K562 (cell line): ENCODE data around the gene NUAK1. TPM values are rescaled to one million over a fixed set of nuclear protein-coding genes. Genes with fewer than 3 reads are reported as not detected.
A peak's percentile ranks its signal among the peaks of the same experiment; 100 is the strongest.

ENCODE experiments used
- ATAC-seq: fragments of 200-7000 bp; cut with Tn5 transposase; 3 replicates; pipeline ENCODE4 v1.9.1; 2020; ENCODE audit warnings: moderate library complexity
- BruUV-seq: library from RNA; stranded (reverse); fragments of 400-500 nt; replicated peaks from 2 replicates; lab custom pipeline; 2021; lab: Mats Ljungman, UMichigan
- CTCF ChIA-PET: fragments of 300-600 bp; formaldehyde crosslinking; extraction: SDS; loops from one replicate; lab custom pipeline; 2021; ENCODE audit warnings: low intra/inter-chr PET ratio; lab: Yijun Ruan, JAX
- POLR2A ChIA-PET: fragments of 300-600, 350-650 bp; sonication (Branson Sonifier 250); formaldehyde crosslinking; extraction: SDS; loops from one replicate; lab custom pipeline; 2021; ENCODE audit warnings: antibody characterized with exemption, inconsistent platforms; lab: Yijun Ruan, JAX
- DNase-seq, 4 experiments: peaks; one replicate each; pipeline versions ENCODE4 v3.0.0 to v3.0.0-alpha.2; 2011 to 2018; ENCODE audit warnings: low spot score in 3 of 4, mixed read lengths in 3 of 4; ENCODE audit errors: extremely low read depth in 1 of 4
- FAIRE-seq: peaks from 2 replicates; lab custom pipeline; 2011; peaks lifted over from hg19 to GRCh38; lab: Jason Lieb, UNC
- H2AFZ ChIP-seq: 2 replicates; pipeline ENCODE4 v1.6.0; 2011; ENCODE audit warnings: low read depth, low read length, control low read depth, inconsistent platforms
- H3K27ac ChIP-seq: fragments of 200-600 bp; 3 replicates; pipeline ENCODE4 v1.8.0; 2011; ENCODE audit warnings: low read depth, mild to moderate bottlenecking, control low read depth, inconsistent platforms, low read length, moderate library complexity, mixed read lengths; ENCODE audit errors: extremely low read depth
- H3K27me3 ChIP-seq, 2 experiments: fragments of 300-600 bp in 1 of 2; 2 replicates in 1 of 2; 3 replicates in 1 of 2; pipeline versions ENCODE4 v1.6.0 to v1.8.0; 2011; ENCODE audit warnings: inconsistent platforms in 2 of 2, low read length in 2 of 2, mild to moderate bottlenecking in 1 of 2, mixed read lengths in 1 of 2, moderate library complexity in 1 of 2; ENCODE audit not compliant: control insufficient read depth in 2 of 2, insufficient read depth in 2 of 2
- H3K36me3 ChIP-seq: fragments of 300-600 bp; 3 replicates; pipeline ENCODE4 v1.8.0; 2011; ENCODE audit warnings: mild to moderate bottlenecking, low read length, inconsistent platforms; ENCODE audit not compliant: control insufficient read depth, insufficient read depth
- H3K4me1 ChIP-seq, 2 experiments: fragments of 200-600 bp in 1 of 2; replicated peaks in 1 of 2; 2 replicates in 1 of 2; 3 replicates in 1 of 2; pipeline versions ENCODE4 v1.5.1 to v1.8.0; 2011; ENCODE audit warnings: inconsistent platforms in 2 of 2, low read length in 2 of 2, mild to moderate bottlenecking in 1 of 2, mixed read lengths in 1 of 2, moderate library complexity in 1 of 2; ENCODE audit not compliant: control insufficient read depth in 2 of 2, insufficient read depth in 2 of 2
- H3K4me2 ChIP-seq: 2 replicates; pipeline ENCODE4 v1.6.1; 2011; ENCODE audit warnings: low read length, control low read depth, inconsistent platforms, mixed read lengths; ENCODE audit not compliant: insufficient read depth
- H3K4me3 ChIP-seq: fragments of 200-600 bp; sonication (generic), shearing (Covaris generic); 2 replicates; pipeline ENCODE4 v1.5.1; 2016; ENCODE audit warnings: control low read depth, inconsistent platforms
- H3K79me2 ChIP-seq: fragments of 200-600 bp; 3 replicates; pipeline ENCODE4 v1.8.0; 2011; ENCODE audit warnings: low read length, inconsistent platforms; ENCODE audit not compliant: control insufficient read depth, insufficient read depth
- H3K9ac ChIP-seq, 2 experiments: 2 replicates each; pipeline versions ENCODE4 v1.6.0 to v1.6.1; 2011; ENCODE audit warnings: low read depth in 2 of 2, low read length in 2 of 2, control low read depth in 1 of 2, inconsistent platforms in 1 of 2, mild to moderate bottlenecking in 1 of 2, mixed read lengths in 1 of 2; ENCODE audit not compliant: insufficient read depth in 1 of 2
- H3K9me1 ChIP-seq: one replicate; pipeline ENCODE4 v1.6.0; 2011; ENCODE audit warnings: inconsistent platforms, mild to moderate bottlenecking, low read length, moderate library complexity; ENCODE audit not compliant: control insufficient read depth, insufficient read depth
- H3K9me3 ChIP-seq: replicated peaks from 2 replicates; pipeline ENCODE4 v1.5.1; 2011; ENCODE audit warnings: low read depth, low read length, inconsistent platforms; ENCODE audit not compliant: control insufficient read depth, insufficient read depth
- H4K20me1 ChIP-seq: replicated peaks from 2 replicates; pipeline ENCODE4 v1.6.1; 2011; ENCODE audit warnings: low read length, inconsistent platforms, mixed read lengths; ENCODE audit not compliant: control insufficient read depth, insufficient read depth
- ATF7 ChIP-seq: fragments of 450-650 bp; IDR thresholded peaks from 2 replicates; pipeline ENCODE4 v1.7.1; 2014; ENCODE audit warnings: mild to moderate bottlenecking, moderate library complexity
- CEBPB ChIP-seq: fragments of 450-650 bp; IDR thresholded peaks from 2 replicates; pipeline ENCODE4 v1.6.1; 2016; ENCODE audit warnings: missing genetic modification characterization, missing compliant biosample characterization
- CEBPG ChIP-seq, 3 experiments: fragments of 200-800 bp in 1 of 3; sonication (Bioruptor generic) in 1 of 3; sonication (generic) in 1 of 3; formaldehyde crosslinking in 1 of 3; IDR thresholded peaks in 2 of 3; conservative IDR thresholded peaks in 1 of 3; 2 replicates each; pipeline versions ENCODE4 v1.6.1 to v1.8.0; 2016 to 2022; ENCODE audit warnings: missing compliant biosample characterization in 2 of 3, missing genetic modification characterization in 2 of 3, mild to moderate bottlenecking in 1 of 3, missing genetic modification reagents in 1 of 3
- GATAD2B ChIP-seq: fragments of 450-650 bp; IDR thresholded peaks from 2 replicates; pipeline ENCODE4 v1.6.1; 2017; ENCODE audit warnings: mild to moderate bottlenecking, borderline replicate concordance
- NFRKB ChIP-seq: fragments of 450-650 bp; IDR thresholded peaks from 2 replicates; pipeline ENCODE4 v1.6.1; 2016; ENCODE audit warnings: low read depth
- NR4A1 ChIP-seq, 2 experiments: fragments of 250-450 bp in 1 of 2; fragments of 450-650 bp in 1 of 2; sonication (Bioruptor Pico) in 1 of 2; IDR thresholded peaks; 2 replicates each; pipeline versions ENCODE4 v1.4.0 to v1.6.1; 2016 to 2020; ENCODE audit warnings: mild to moderate bottlenecking in 2 of 2, missing compliant biosample characterization in 1 of 2, missing genetic modification characterization in 1 of 2, moderate library complexity in 1 of 2
- RFX1 ChIP-seq: fragments of 450-650 bp; IDR thresholded peaks from 2 replicates; pipeline ENCODE4 v1.6.1; 2016; ENCODE audit warnings: mild to moderate bottlenecking, moderate library complexity
- TCF3 ChIP-seq: sonication (generic); formaldehyde crosslinking; IDR thresholded peaks from 2 replicates; pipeline ENCODE4 v1.4.0; 2020; ENCODE audit warnings: mild to moderate bottlenecking, missing genetic modification reagents
- ZFP1 ChIP-seq: fragments of 450-650 bp; formaldehyde crosslinking; IDR thresholded peaks from 2 replicates; pipeline ENCODE4 v1.4.0; 2020; ENCODE audit warnings: mild to moderate bottlenecking, mixed read lengths
- WGBS: fragments of 100-300 bp; shearing (Covaris generic); methylation state at CpG from one replicate; pipeline ENCODE4 v1.1.6; 2016; ENCODE audit warnings: low coverage, mixed read lengths; ENCODE audit not compliant: insufficient coverage; ENCODE audit errors: missing lambda C conversion rate; 5-methylcytosine and 5-hydroxymethylcytosine counted together
- in situ Hi-C: fragments of 300-500 bp; cut with MboI; formaldehyde crosslinking; loops from 4 replicates; pipeline ENCODE4 v1.15.0; 2018; ENCODE audit warnings: inconsistent platforms, mixed read lengths
- intact Hi-C: fragments of 100-400 bp; cut with micrococcal nuclease; formaldehyde crosslinking; loops from 2 replicates; pipeline ENCODE4 v1.14.2; 2022
- polyA plus RNA-seq, 8 experiments: library from polyadenylated mRNA; depleted of rRNA in 4 of 8; stranded (reverse) in 5 of 8; unstranded in 3 of 8; fragments of >200 nt; fragmentation: Nextera tagmentation in 2 of 8; fragmentation: Illumina TruSeq in 1 of 8; extraction: Ambion mirVana in 2 of 8; extraction: Trizol in 1 of 8; gene quantifications; 2 replicates each; pipeline versions ENCODE4 v1.2.1 to v1.2.3, GENCODE V29; 2011 to 2014; ENCODE audit warnings: inconsistent platforms in 1 of 8, missing spikeins in 1 of 8
- total RNA-seq, 7 experiments: library from RNA; depleted of rRNA in 6 of 7; stranded (reverse); fragments of >200 nt in 6 of 7; fragmentation: Illumina TruSeq in 2 of 7; extraction: Trizol in 2 of 7; gene quantifications; 2 replicates each; pipeline versions ENCODE4 v1.2.1 to v1.2.3, GENCODE V29; 2011 to 2021; ENCODE audit warnings: low replicate concordance in 1 of 7
- TF ChIP-seq, protein P1 (sequence below), 2 experiments: fragments of 450-650 bp in 1 of 2; sonication (generic) in 1 of 2; formaldehyde crosslinking in 1 of 2; IDR thresholded peaks in 1 of 2; conservative IDR thresholded peaks in 1 of 2; 2 replicates each; pipeline versions ENCODE4 v1.6.1 to v1.8.1; 2016 to 2023; ENCODE audit warnings: mild to moderate bottlenecking in 2 of 2, moderate library complexity in 2 of 2, inconsistent platforms in 1 of 2, missing genetic modification reagents in 1 of 2
- TF ChIP-seq, protein P2 (sequence below): fragments of 450-650 bp; formaldehyde crosslinking; IDR thresholded peaks from 2 replicates; pipeline ENCODE4 v1.4.0; 2022; ENCODE audit warnings: mild to moderate bottlenecking, moderate library complexity

NUAK1 gene
- total and polyA plus RNA-seq, 9 of the 15 experiments (the other 6 are each of a cell fraction or from before 2014, with no cell fraction given) = 0.02 TPM; not detected in 8

DNA sequence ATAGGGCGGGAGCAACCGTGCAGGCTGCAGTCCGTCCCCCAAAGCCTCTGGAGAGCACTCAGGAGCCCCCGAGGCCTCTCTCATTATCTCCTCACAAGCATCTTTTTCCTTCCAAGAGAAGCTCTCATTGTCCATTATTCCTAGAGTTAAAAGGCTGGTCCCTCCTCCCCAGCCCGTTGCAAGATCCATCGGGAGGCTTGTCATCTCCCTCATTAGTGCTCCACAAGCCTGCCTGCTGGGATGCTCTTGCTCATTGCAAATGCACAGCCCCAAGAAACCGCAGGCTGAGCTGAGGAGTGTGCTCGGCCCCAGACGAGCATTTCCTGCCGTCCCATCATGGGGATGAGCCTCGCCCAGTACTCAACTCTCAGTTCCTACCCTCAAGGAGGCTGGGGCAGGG is 23.3 kb downstream of the NUAK1 start:
- intact Hi-C loops (no loop called here), in situ Hi-C loops (no loop called here)
- FAIRE-seq (no peak), ATAC-seq (no peak)
- POLR2A ChIA-PET = interaction anchor here (0.8 kb wide), 1 partner anchor 20 kb away, joined by 3 read pairs; no protein-coding TSS in a partner anchor
- Histone ChIP-seq H3K9ac (no peak overlapping the region), H2AFZ (no peak overlapping the region), H3K9me1 (no peaks in the 10 kb centered on the region), H4K20me1 (no peaks in the 10 kb centered on the region; the same call in 1 of the 2 replicates)
- no peak for TF ChIP-seq NFRKB
- no peak for TF ChIP-seq GATAD2B
- TF ChIP-seq, all 486 proteins: peak for 0
- WGBS = 3% methylated on average over 11 of the region's 11 CpGs
- no peak overlapping the region for H3K27ac ChIP-seq
- no peaks in the 10 kb centered on the region for H3K4me1 ChIP-seq
- no peaks in the 10 kb centered on the region for H3K79me2 ChIP-seq
- no peak overlapping the region for H3K4me3 ChIP-seq
- CTCF ChIA-PET = no interaction called here
- DNase-seq = no peak
- no peak overlapping the region for H3K4me2 ChIP-seq
- BruUV-seq = no TSS peak
- H3K9me3 ChIP-seq = no peaks in the 10 kb centered on the region
- H3K27me3 ChIP-seq = peaks cover 10 to 14% of the 10 kb centered on the region in 2 experiments; a peak in 4 of 5 replicates
- no peaks in the 10 kb centered on the region for H3K36me3 ChIP-seq

DNA sequence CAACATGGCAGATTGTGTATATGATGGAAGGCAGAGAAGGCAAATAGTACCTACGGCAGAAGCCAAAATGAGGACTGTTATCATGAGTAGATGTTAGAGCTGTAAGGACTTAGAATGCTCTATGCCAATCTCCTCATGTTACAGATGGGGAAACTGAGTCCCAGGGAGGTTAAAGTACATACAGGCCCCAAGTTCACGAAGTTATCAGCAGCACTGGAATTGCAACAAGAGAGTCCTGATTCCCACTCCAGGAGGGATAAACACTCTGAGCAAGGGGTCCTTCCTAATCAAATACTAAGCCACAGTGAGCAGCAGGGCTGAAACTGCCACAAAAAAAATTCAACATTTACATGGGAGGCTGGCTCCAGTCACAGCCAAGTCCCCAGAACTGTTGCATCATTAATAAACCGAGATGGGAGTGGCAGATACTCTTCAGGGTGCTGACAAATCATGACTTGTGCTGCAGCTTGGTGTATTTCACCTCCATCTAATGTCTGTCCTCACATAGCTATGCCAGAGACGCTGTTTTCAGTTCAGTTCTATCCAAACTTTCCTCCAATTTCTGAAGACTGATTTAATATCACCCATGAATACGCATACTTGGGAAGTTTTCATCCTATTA is 24.2 kb downstream of the NUAK1 start:
- WGBS = 1% methylated on average over 5 of the region's 5 CpGs
- no peaks in the 10 kb centered on the region; the same call in 1 of the 2 replicates for H4K20me1 ChIP-seq
- in situ Hi-C loops = no loop called here
- H3K27ac ChIP-seq = no peak overlapping the region
- BruUV-seq = no TSS peak
- no peak overlapping the region for H3K4me2 ChIP-seq
- POLR2A ChIA-PET = no interaction called here
- TF ChIP-seq, protein P1, sequence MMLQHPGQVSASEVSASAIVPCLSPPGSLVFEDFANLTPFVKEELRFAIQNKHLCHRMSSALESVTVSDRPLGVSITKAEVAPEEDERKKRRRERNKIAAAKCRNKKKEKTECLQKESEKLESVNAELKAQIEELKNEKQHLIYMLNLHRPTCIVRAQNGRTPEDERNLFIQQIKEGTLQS (IDR thresholded peaks at IDR 0.05) = peak; percentile 73
- TF ChIP-seq, protein P1 (CRISPR knock-in tag; conservative IDR thresholded peaks at IDR 0.05) = no peak
- TF ChIP-seq ZFP1 (CRISPR knock-in tag) = no peak
- peak; percentile 16; the same call in 1 of the 2 replicates for TF ChIP-seq CEBPB (tag)
- no peak for TF ChIP-seq NR4A1 (CRISPR knock-in tag; IDR thresholded peaks at IDR 0.05)
- TF ChIP-seq NR4A1 (tag; IDR thresholded peaks at IDR 0.05) = no peak
- TF ChIP-seq CEBPG (CRISPR knock-in tag; IDR thresholded peaks at IDR 0.05) = no peak
- TF ChIP-seq CEBPG (tag; conservative IDR thresholded peaks at IDR 0.05 in 1 of 2, IDR thresholded peaks at IDR 0.05 in 1 of 2) = peak; percentile 69 to 73; a peak in 3 of 4 replicates
- TF ChIP-seq TCF3 (CRISPR knock-in tag) = no peak
- TF ChIP-seq ATF7 = peak; percentile 15; the same call in 1 of the 2 replicates
- TF ChIP-seq RFX1 = 0 out of 2 replicates have a peak, but pooled peaks have one; percentile 32
- TF ChIP-seq, protein P2, sequence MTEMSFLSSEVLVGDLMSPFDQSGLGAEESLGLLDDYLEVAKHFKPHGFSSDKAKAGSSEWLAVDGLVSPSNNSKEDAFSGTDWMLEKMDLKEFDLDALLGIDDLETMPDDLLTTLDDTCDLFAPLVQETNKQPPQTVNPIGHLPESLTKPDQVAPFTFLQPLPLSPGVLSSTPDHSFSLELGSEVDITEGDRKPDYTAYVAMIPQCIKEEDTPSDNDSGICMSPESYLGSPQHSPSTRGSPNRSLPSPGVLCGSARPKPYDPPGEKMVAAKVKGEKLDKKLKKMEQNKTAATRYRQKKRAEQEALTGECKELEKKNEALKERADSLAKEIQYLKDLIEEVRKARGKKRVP (CRISPR knock-in tag) = peak; percentile 66; the same call in 1 of the 2 replicates
- TF ChIP-seq, all 486 proteins: peak for 6
- DNase-seq (no peak), FAIRE-seq (no peak), ATAC-seq (no peak)
- H3K36me3 ChIP-seq = no peaks in the 10 kb centered on the region
- H3K27me3 ChIP-seq = peaks cover 8 to 9% of the 10 kb centered on the region in 2 experiments; a peak in 4 of 5 replicates
- H3K9me3 ChIP-seq = no peaks in the 10 kb centered on the region
- CTCF ChIA-PET = no interaction called here
- no peaks in the 10 kb centered on the region for H3K9me1 ChIP-seq
- intact Hi-C loops = no loop called here
- no peaks in the 10 kb centered on the region for H3K4me1 ChIP-seq
- H3K4me3 ChIP-seq = no peak overlapping the region
- H3K9ac ChIP-seq = no peak overlapping the region
- no peaks in the 10 kb centered on the region for H3K79me2 ChIP-seq
- no peak overlapping the region for H2AFZ ChIP-seq
